Kidney epithelial cell (primary cell): ENCODE results near the gene SLC26A6. TPM values are rescaled to one million over a fixed set of nuclear protein-coding genes. Genes with fewer than 3 reads are reported as not detected.
A peak's percentile ranks its signal among the peaks of the same experiment; 100 is the strongest.

Source experiments
- DNase-seq: peaks from one replicate; pipeline ENCODE4 v3.0.0-alpha.2; 2010; ENCODE audit warnings: low read depth
- H3K27me3 ChIP-seq: 2 replicates; pipeline ENCODE4 v1.6.0; 2011; ENCODE audit warnings: low read length; ENCODE audit not compliant: control insufficient read depth, insufficient read depth
- H3K36me3 ChIP-seq: 2 replicates; pipeline ENCODE4 v1.5.1; 2011; ENCODE audit warnings: low read length; ENCODE audit not compliant: control insufficient read depth, insufficient read depth
- H3K4me3 ChIP-seq: 2 replicates; pipeline ENCODE4 v1.5.1; 2011; ENCODE audit warnings: low read depth, mild to moderate bottlenecking, control low read depth, low read length
- CTCF ChIP-seq: IDR thresholded peaks from 2 replicates; pipeline ENCODE4 v1.5.1; 2011; ENCODE audit warnings: mild to moderate bottlenecking, moderate library complexity, low read length, control low read depth, inconsistent platforms; ENCODE audit not compliant: insufficient read depth, poor library complexity, severe bottlenecking
- total RNA-seq: library from RNA; depleted of rRNA; stranded (reverse); fragments of >200 nt; gene quantifications from 2 replicates; pipeline ENCODE4 v1.2.3, GENCODE V29; 2015

SLC26A6 gene
- total RNA-seq, 1 donor from 2014 or later = 32.8 TPM

- no peak for DNase-seq
- Histone ChIP-seq H3K4me3 (no peak overlapping the region), H3K36me3 (no peaks in the 10 kb centered on the region), H3K27me3 (no peaks in the 10 kb centered on the region)
- no peak for TF ChIP-seq CTCF
Measured at GRCh38 chr3:48619541-48620524, 15.4 kb downstream of the SLC26A6 start.

- Histone ChIP-seq H3K36me3 (no peaks in the 10 kb centered on the region), H3K4me3 (no peak overlapping the region), H3K27me3 (no peaks in the 10 kb centered on the region)
- TF ChIP-seq CTCF = no peak
- no peak for DNase-seq
Measured at GRCh38 chr3:48617559-48617958, 17.7 kb downstream of the SLC26A6 start.

- no peaks in the 10 kb centered on the region for H3K27me3 ChIP-seq
- DNase-seq = no peak
Measured at GRCh38 chr3:48614044-48614443, 21.2 kb downstream of the SLC26A6 start.

GRCh38 chr3:48612309-48612708 lies 23.0 kb downstream of the SLC26A6 start:
- Histone ChIP-seq H3K27me3 (no peaks in the 10 kb centered on the region), H3K4me3 (no peak overlapping the region), H3K36me3 (no peaks in the 10 kb centered on the region)
- no peak for DNase-seq
- TF ChIP-seq CTCF = no peak

More at GRCh38 chr3:48614044-48614443, 21.2 kb downstream of the SLC26A6 start:
- no peaks in the 10 kb centered on the region for H3K36me3 ChIP-seq
- no peak for TF ChIP-seq CTCF
- no peak overlapping the region for H3K4me3 ChIP-seq

GRCh38 chr3:48609088-48610005 lies 25.9 kb downstream of the SLC26A6 start, which contains the start of gene UQCRC1:
TSS of gene UQCRC1 (minus strand) at chr3:48609646. CDS start at chr3:48609620, 26 bp downstream.
- Histone ChIP-seq H3K36me3 (peaks cover 4% of the 10 kb centered on the region), H3K4me3 (peak within 1 kb of the TSS; percentile 88), H3K27me3 (no peaks in the 10 kb centered on the region)
- DNase-seq = peak; percentile 70
- peak; percentile 66 for TF ChIP-seq CTCF
